ENCODE measurements around the gene USP31. TPM values are rescaled to one million over a fixed set of nuclear protein-coding genes. Genes with fewer than 3 reads are reported as not detected.

USP31 gene
- total and polyA plus RNA-seq, 7 donors: 7.7 to 21.5 (median 16.4) TPM

DNA sequence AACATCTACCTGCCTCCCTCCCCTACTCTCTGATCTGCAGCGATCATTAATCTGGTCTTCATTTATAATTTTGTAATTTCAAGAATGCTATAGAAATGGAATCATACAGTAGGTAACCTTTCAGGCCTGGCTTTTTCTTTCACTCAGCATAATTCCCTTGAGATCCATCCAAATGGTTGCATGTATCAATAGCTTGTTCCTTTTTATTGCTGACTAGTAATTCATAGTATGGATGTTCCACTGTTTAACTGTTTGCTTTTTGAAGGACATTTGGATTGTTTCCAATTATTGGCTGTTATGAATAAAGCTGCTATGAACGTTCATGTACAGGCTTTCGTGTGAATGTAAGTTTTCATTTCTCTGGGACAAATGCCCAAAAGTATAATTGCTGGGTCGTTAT is 125.2 kb downstream of the USP31 start:
- no peaks in the 10 kb centered on the region for H3K4me1 ChIP-seq
- no peak for ATAC-seq
- no peak for TF ChIP-seq CTCF (IDR thresholded peaks at IDR 0.05)
- intact Hi-C loops (cut with DNase I): no loop called here
- peaks cover 0 to 1% (median under 1%) of the 10 kb centered on the region in 3 donors for H3K27me3 ChIP-seq (ENCODE audit: insufficient read depth in 3 of 3, low read length in 2 of 3)
- H3K9me3 ChIP-seq: no peaks in the 10 kb centered on the region
- no peak overlapping the region for H3K4me3 ChIP-seq
- H3K27ac ChIP-seq: no peak overlapping the region
- WGBS, 3 donors: 67 to 72% (median 69%) methylated on average over 4 of the region's 4 CpGs
- no peak for DNase-seq
- H3K36me3 ChIP-seq (ENCODE audit: insufficient read depth in 1 of 2, low read depth in 1 of 2): no peaks in the 10 kb centered on the region

DNA sequence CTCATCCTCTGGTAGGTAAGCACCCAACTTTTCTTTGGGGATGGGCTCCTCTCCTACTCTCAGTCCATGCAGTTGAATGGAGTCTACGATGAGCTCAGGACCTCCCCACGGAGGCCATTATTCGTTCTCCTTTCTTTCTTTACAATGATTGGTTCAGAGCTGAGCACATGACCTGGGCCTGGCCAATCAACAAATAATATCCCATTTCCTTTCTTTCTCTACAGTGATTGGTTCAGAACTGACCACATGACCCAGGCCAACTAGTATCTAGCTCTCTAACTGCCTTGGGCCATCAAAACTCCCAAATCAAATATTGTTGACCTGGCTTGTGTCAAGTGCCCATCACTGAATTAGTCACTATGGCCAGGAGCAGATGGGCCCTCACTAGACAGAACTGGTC is 129.2 kb downstream of the USP31 start:
- Histone ChIP-seq H3K27ac (no peak overlapping the region), H3K9me3 (no peaks in the 10 kb centered on the region), H3K36me3 (ENCODE audit: insufficient read depth in 1 of 2, low read depth in 1 of 2) (no peaks in the 10 kb centered on the region), H3K4me3 (no peak overlapping the region), H3K27me3 (ENCODE audit: insufficient read depth in 3 of 3, low read length in 2 of 3) (peaks cover 0 to 1% (median 0%) of the 10 kb centered on the region in 3 donors), H3K4me1 (no peaks in the 10 kb centered on the region)
- DNase-seq (no peak), ATAC-seq (no peak)
- intact Hi-C loops (cut with DNase I): no loop called here
- no peak for TF ChIP-seq CTCF (IDR thresholded peaks at IDR 0.05)
- 84 to 88% (median 87%) methylated on average over 3 of the region's 3 CpGs for WGBS, 3 donors

GRCh38 chr16:23016368-23016767 is 132.9 kb downstream of the USP31 start:
- Histone ChIP-seq H3K36me3 (ENCODE audit: insufficient read depth in 1 of 2, low read depth in 1 of 2) (no peaks in the 10 kb centered on the region), H3K9me3 (no peaks in the 10 kb centered on the region), H3K27ac (no peak overlapping the region), H3K4me1 (no peaks in the 10 kb centered on the region), H3K4me3 (no peak overlapping the region), H3K27me3 (ENCODE audit: insufficient read depth in 3 of 3, low read length in 2 of 3) (peaks cover 0 to 1% (median 0%) of the 10 kb centered on the region in 3 donors)
- no peak for ATAC-seq
- 58 to 80% (median 77%) methylated on average over 1 of the region's 1 CpG for WGBS, 3 donors
- intact Hi-C loops (cut with DNase I): no loop called here
- DNase-seq: no peak
- no peak for TF ChIP-seq CTCF (IDR thresholded peaks at IDR 0.05)

DNA sequence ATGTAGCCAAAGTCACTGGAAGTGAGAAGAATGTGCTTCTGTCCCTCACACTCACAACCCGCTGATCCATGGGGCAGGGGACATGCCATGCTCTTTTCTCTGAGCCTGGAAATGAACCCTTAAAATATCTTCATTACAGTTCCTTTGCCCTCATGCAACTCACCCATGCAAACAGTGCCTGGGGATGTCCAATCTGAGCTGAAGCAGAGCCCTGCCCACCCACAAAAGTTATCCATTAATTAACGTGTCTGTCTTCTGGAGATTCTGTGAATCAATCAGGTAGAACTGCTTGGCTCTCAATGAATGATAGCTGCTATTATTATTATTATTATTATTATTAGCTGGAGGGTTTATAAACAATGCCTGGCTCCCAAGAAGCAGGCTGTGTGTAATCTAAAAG is 133.7 kb downstream of the USP31 start:
- 70 to 79% (median 71%) methylated on average over 2 of the region's 2 CpGs for WGBS, 3 donors
- no peaks in the 10 kb centered on the region for H3K36me3 ChIP-seq (ENCODE audit: insufficient read depth in 1 of 2, low read depth in 1 of 2)
- DNase-seq (no peak), ATAC-seq (no peak)
- H3K27ac ChIP-seq: no peak overlapping the region
- no peak for TF ChIP-seq CTCF (IDR thresholded peaks at IDR 0.05)
- intact Hi-C loops (cut with DNase I): no loop called here
- H3K4me1 ChIP-seq: no peaks in the 10 kb centered on the region
- no peaks in the 10 kb centered on the region for H3K27me3 ChIP-seq (ENCODE audit: insufficient read depth in 3 of 3, low read length in 2 of 3)
- no peak overlapping the region for H3K4me3 ChIP-seq
- H3K9me3 ChIP-seq: no peaks in the 10 kb centered on the region

GRCh38 chr16:23014592-23014991 is 134.7 kb downstream of the USP31 start:
- Histone ChIP-seq H3K36me3 (ENCODE audit: insufficient read depth in 1 of 2, low read depth in 1 of 2) (no peaks in the 10 kb centered on the region), H3K4me1 (no peaks in the 10 kb centered on the region), H3K4me3 (no peak overlapping the region), H3K27me3 (ENCODE audit: insufficient read depth in 3 of 3, low read length in 2 of 3) (no peaks in the 10 kb centered on the region), H3K27ac (no peak overlapping the region), H3K9me3 (no peaks in the 10 kb centered on the region)
- no peak for ATAC-seq
- intact Hi-C loops (cut with DNase I): no loop called here
- 44 to 57% (median 54%) methylated on average over 2 of the region's 2 CpGs for WGBS, 3 donors
- TF ChIP-seq CTCF (IDR thresholded peaks at IDR 0.05): no peak
- no peak for DNase-seq
